Erythroblast (primary cell): Measurements from ENCODE around the gene PCBP3.

Experiments used
- GATA1 ChIP-seq: IDR thresholded peaks from 2 replicates; pipeline ENCODE4 v1.6.1; 2011; ENCODE audit warnings: low read depth, mild to moderate bottlenecking, control low read depth, low read length, moderate library complexity
- POLR2A ChIP-seq: IDR thresholded peaks from 2 replicates; pipeline ENCODE4 v1.6.1; 2011; ENCODE audit warnings: mild to moderate bottlenecking, low read length

DNA sequence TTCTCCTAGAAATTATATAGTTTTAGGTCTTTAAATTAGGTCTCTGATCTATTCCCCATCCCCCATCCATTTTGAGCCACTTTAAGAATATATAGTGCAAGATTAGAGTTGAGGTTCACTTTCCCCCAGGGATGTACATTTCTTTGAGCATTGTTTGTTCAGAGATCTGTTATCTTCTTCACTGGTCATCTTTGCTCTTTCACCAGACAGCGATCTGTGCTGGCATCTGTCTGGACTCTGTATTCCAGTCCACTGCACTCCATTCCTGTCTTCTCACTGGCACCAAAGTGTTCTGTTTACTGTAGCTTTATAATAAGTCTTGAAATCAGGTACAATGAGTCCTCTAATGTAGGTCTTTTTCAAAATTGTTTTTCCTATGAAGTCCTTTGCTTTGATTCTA is 112.5 kb downstream of the PCBP3 start:
- no peak for TF ChIP-seq POLR2A
- no peak for TF ChIP-seq GATA1
